ENCODE measurements around the gene NCAN.

DNA sequence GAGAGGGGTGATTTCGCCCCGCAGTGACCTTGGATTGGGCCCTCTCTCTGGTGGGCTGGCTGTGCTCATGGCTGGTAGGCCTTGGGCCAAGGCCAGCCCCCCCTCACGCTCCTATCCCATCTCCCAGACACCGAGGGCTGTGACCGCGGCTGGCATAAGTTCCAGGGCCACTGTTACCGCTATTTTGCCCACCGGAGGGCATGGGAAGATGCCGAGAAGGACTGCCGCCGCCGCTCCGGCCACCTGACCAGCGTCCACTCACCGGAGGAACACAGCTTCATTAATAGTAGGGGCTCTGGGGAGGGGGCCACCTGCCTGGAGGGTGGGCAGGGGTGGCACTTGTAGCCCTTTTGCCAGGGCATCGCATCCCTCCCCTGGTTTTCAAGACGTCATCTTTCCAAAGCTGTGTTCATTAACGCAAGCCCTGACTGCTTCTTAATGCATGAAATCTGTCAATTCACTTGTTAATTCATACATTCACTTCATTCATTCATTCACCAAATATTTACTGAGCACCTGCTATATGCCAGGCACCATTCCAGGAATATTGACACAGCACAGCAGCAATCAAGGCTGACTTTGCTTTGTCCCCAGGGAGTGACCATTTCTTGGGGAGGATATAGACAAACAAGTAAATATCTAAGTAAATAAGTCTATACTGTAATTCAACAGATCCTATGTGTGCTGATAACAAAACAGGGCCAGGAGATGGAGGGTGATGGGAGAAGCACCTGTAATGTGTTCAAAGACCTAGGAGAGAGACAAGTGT is 26.6 kb downstream of the NCAN start:
- TF ChIP-seq, protein P1, sequence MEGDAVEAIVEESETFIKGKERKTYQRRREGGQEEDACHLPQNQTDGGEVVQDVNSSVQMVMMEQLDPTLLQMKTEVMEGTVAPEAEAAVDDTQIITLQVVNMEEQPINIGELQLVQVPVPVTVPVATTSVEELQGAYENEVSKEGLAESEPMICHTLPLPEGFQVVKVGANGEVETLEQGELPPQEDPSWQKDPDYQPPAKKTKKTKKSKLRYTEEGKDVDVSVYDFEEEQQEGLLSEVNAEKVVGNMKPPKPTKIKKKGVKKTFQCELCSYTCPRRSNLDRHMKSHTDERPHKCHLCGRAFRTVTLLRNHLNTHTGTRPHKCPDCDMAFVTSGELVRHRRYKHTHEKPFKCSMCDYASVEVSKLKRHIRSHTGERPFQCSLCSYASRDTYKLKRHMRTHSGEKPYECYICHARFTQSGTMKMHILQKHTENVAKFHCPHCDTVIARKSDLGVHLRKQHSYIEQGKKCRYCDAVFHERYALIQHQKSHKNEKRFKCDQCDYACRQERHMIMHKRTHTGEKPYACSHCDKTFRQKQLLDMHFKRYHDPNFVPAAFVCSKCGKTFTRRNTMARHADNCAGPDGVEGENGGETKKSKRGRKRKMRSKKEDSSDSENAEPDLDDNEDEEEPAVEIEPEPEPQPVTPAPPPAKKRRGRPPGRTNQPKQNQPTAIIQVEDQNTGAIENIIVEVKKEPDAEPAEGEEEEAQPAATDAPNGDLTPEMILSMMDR (IDR thresholded peaks at IDR 0.05; ENCODE audit: insufficient read depth, low read length, poor library complexity, severe bottlenecking): no peak
- no peak for TF ChIP-seq EZH2phosphoT487 (conservative IDR thresholded peaks at IDR 0.05; ENCODE audit: low read length)
